ENCODE results near the gene FARS2.

FARS2 gene

GRCh38 chr6:5472571-5472970 lies 211.3 kb downstream of the FARS2 start:
- no peak for DNase-seq

GRCh38 chr6:5475779-5476178 lies 214.5 kb downstream of the FARS2 start:
- DNase-seq = no peak

GRCh38 chr6:5478380-5478779 lies 217.1 kb downstream of the FARS2 start:
- no peak for DNase-seq

- no peak for DNase-seq
Observed at GRCh38 chr6:5481033-5481432, 219.7 kb downstream of the FARS2 start.

DNA sequence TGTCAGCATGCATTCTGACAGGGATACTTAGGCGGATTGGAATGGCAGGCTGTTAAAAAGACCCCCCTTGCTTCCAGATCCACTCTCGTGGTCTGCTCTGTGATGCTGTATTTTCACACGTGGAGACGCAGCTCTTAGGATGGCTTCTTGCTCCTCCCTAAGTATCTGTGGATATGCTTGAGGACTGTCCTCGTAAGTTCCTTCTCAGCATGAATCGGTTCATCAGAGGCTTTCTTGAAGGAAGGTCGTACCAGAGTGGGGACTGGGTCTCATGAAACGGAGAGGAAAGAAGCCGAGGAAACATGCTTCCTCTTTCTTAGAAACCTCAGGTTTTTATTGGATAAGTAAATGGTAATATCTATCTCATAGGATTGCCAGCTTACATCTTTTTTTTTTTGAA lies 220.4 kb downstream of the FARS2 start:
- no peak for DNase-seq

DNA sequence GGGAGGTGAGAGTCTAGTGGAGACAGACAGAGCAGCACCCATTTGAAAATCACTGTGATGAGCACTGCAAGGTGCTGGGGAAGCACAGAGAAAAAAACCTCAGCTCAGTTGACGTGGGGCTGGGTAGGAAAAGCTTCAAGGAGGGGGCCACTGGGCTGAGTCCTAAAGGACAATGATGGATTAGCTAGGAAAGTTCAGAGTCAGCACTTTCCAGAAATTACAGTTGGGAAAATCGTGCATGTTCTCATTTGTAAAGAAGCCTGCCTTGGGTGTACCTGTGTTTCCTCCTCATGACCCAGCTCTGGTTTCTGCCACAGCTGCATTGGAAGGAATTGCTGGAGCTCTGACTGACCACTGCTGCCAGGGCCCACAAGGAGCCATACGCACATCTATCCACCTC lies 221.3 kb downstream of the FARS2 start:
- no peak for DNase-seq

DNA sequence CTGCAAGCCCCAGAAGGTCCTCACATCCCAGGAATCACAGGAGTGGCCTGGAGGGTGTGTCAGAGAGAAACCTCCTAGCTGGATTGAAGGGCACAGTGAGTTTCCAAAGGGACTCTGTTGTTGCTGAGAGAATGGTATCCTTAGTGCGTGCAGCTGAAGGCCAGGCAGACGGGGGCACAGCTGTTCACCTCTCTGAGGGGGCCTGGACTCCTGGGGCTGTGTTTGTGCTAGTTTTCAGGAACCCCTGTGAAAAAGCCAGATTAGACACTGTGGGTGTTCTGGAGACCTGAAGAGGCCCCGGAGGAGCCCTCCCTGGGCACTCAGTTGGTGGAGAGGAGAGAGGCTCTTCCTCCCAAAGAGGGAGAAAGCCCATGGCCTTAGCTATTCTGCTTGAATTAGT lies 223.4 kb downstream of the FARS2 start:
- DNase-seq = no peak

DNA sequence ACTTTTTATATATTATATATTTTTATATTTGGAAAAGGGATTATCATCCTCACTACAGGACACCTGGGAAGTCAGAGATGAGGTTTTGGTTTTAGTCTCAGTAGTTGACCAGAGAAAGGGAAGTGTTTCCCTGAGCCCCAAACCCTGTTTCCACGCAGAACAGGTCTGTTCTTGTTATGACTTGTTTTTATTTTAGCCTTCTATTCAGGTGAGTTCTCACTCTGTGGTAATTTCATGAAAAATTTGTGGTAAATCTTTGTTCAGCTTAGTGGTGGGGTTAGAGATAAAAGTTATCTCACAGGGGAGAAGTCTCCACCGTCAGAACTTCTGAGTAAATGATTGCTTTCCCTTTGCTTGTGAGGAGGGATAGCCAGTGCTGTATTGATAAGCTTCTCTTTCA lies 224.9 kb downstream of the FARS2 start:
- DNase-seq = no peak

DNA sequence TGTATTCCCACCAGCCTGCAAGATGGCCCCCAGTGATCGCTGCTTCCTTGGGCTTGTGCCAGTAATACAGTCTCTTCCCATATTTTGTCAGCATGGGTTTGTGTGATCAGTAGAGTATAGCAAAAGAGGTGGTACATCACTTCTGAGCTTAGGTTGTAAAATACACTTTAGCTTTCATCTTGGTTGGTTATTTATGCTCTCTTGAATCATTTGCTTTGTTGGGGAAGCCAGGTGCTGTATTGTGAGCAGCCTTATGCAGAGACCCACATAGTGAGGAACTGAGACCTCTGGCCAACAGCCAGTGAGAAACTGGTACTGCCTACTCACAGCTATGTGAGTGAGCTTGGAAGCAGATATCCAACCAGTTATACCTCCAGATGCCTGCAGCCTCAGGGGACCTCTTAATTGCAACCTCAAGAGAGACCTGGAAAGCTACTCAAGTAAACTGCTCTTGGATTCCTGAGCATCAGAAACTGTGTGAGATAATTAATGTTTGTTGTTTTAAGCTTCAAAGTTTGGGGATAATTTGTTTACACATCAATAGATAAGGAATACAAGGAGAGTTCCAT lies 229.3 kb downstream of the FARS2 start:
- DNase-seq = no peak

- DNase-seq = no peak
Observed at GRCh38 chr6:5492356-5492755, 231.0 kb downstream of the FARS2 start.

DNA sequence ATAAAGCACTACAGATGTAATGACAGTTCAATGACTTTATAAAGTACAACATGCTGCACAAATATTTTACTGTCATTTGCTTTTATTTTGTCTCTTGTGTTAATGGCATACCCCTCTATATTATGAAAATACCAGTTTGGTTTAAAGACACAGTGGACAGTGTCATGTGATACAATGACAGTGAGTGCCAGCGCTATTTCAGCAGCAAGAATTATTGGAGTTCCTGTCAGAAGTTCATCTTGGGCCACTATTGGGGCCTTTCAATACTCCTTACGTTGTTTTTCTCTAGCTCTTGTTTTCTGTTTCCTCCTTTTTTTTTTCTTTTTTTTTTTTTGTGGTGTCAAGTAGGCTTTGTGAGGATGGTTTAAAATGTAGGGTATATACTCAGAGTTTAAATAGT lies 232.5 kb downstream of the FARS2 start:
- DNase-seq = no peak

DNA sequence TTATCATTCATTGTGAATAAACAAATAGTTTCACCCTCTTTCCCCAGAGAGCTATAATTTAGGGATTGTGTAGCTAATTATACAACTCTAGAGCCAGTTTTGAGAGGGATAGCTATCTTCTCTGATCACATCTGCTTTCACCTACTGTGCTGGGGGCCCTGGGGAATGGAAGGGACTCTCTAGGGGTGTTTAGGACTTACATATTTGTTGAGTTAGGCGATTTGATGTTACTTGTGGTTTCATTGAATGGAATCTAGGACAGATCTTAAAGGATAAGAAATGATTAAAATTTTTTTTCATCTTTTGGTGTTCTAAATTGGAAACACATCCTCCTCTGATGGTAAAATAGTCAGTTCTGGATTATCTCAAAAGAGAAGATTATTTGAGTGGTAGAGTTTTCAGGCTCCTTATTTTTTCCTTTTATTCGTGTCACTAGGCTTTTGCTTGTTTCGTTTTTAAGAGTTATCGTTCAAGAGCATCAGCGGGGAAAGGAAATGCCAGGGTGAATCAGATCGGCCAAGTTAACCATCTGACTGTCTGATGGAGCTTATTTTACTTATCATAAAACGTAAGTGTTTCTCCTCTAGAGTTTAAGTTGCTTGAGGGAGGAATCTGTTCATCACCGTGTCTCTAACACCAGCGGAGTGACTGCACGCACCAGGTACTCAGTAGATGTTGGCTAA lies 236.7 kb downstream of the FARS2 start:
- DNase-seq = no peak

GRCh38 chr6:5498579-5498899 lies 237.2 kb downstream of the FARS2 start:
- DNase-seq = no peak

DNA sequence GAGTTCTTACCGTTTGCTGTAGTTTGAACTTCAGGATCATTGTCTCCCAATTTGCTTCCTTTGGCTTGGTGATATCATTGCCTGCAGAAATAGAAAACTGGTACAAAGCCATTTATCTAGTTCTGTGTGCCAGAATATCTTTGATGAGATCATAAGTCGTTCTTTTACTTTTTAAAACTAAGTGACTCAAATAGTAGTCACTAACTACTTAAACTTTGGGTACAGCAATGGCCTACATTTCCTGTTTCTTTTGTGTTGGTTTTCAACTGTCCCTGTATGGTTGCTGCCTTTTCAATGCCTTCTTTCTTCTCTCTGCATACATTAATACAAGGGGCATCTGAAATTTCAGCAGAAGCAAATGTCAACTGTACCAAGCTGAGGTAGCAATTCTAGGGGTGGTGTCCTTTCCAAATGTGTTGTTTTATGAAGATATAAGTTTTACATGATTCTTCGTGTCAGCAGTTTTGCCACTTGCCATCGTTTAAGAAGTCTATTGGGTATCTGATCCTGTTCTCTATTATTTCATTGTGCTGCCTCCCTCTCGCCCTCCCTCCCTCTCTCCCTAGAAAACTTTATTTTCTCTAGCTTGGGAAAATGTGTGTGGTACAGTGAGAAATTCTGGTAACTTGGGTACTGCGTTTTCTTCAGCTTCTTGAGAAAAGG lies 238.5 kb downstream of the FARS2 start:
- no peak for DNase-seq

DNA sequence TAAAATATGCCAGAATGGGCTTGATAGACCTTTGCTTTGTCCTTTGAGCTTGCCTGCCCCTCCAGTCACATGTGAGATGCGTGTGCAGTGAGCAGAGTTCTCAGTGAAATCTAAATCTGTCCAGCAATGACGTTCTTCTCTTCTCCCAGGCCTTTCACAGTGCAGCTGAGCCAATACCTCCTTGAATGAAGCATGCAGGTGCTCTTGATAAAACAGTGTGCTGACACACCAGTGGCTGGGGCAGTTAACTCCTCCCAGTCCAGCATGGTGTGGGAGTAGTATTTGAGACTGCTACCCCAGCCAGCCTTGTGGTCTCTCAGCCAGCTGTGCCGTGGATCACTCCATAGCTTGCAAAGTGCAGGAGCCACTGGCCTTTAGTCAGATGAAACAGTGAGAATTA lies 240.5 kb downstream of the FARS2 start:
- no peak for DNase-seq

DNA sequence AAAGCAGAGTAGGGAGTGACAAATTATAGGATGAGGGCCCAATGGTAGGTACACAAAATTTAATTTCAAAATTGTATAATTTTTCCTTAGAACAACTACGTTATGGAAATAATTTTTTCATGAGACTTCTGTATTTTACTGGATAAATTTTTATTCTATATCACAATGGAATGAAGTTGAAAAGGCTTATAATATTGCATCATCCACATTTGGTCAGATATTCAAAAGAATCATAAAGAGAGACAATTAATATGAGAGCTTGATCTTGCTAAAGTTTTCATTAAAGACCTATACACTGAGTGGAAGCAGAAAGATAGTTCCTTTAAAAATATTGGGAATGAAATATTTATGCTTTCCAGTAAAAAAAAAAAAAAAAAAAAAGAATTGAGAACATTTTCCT lies 242.8 kb downstream of the FARS2 start:
- no peak for DNase-seq

DNA sequence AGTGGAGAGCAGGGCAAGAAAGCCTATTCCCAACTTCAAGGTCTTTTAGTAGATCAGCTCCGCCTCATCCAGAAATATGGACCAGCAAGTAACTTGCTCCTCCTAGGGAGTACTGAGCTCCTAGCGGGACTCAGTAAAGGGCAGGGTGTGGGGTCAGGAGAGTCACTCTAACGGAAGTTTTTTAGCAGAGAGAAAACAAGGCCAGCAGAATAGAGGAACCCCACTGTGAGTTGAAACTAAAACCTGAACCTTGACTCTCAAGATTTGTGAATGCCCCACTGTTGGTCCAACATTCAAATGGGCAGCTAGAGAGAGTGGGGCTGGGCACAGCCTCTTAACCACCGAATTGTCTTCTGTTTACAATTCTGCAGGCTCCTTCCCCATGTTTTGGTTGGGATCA lies 244.8 kb downstream of the FARS2 start:
- no peak for DNase-seq

DNA sequence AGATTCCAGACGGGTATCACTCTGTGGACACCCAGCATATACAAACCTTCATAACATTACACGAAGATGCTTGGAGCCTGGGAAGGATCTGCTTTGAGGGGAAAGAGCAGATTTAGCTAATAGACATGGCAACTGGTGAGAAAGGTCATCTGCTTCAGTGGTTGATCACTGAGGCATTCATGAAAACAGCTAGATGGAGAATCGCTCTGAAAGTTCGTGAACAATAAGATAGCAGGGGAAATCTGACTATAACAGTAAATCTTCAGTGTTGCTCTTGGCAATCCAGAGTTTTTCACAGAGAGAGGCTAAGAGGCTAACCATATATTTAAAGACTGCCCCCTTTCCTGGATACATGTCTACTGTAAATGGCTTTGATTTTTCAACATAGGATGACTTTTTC lies 245.3 kb downstream of the FARS2 start:
- no peak for DNase-seq

DNA sequence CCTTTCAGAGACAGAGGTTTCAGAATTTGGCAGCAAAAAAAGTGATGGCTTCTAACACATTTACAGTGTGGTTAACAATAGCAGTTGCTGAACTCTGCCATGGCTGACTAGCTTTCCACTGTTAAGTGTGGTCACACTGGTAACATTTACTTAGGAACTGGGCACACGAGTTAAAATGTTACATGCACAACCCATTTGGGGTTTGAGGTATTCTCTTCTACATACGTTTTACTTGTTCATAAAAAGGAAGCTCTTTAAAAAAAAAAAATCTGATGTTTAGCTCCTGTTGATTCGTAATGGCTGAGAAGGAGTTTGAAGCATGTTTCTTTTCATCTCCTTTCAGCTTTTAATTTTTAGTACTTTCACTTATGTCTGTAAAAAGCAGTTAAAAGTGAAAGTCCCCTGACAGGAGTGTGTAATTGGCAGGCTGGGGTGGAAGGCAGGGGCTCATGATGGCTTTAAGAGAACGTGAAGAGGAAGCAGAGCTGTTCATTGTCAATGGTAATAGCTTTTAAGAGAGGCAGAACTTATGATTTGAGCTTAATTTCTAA lies 245.9 kb downstream of the FARS2 start:
- no peak for DNase-seq

DNA sequence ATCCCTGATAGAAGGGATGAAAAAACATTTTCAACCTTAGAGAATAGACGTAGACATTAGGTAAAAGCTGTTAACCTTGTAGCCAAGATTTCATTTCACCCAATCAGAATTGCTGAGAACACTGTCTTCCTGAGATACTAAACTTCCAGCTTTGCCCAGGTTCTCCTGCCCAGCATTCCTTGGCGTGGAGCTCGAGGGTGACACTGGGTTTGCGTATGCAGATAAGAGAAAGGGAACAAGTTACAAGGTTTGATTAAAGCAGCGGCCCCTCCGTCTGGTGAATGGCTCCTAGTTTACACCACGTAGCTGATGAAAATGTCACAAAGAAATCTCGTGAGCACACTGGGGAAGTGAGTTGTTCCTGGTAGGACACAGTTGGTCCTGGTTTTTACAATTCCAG lies 247.8 kb downstream of the FARS2 start:
- DNase-seq = no peak

DNA sequence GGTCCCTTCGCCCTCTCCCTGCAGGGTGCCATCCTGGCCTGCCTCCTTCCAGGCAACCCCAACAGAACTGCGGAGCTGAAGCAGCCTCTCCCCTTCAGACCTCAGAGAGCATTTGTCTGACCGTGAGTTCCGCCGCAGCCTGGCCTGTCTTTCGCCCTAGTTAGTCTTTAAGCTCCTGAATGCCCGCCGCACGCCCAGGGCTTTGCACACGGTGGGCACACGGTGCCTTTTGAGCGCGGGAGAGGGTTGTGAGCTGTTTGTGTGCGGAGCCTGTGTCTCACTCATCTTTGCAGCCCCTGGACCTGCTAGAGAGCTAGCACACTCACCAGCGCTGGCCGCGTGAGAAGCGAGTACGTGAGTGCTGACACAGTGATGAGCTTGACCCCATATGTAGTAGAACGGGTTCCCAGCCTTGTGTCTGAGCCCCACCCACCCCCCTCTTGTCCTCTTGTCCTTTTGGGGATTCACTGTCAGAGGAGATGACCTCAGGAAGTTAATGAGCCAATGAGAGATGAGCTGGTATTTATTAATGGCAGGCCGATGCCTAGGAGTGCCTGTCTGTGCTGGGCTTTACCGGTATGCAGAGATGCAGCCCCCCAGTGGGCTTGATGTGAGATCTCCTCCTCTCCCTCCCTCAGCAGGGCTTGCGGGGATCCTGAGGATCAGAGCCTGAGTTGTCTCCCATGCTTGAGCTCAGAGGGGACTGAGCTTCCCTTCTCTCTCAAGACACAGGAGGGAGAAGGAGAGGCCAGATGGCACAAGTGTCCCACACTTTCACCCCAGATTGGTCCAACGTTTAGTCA lies 249.2 kb downstream of the FARS2 start:
- no peak for DNase-seq

DNA sequence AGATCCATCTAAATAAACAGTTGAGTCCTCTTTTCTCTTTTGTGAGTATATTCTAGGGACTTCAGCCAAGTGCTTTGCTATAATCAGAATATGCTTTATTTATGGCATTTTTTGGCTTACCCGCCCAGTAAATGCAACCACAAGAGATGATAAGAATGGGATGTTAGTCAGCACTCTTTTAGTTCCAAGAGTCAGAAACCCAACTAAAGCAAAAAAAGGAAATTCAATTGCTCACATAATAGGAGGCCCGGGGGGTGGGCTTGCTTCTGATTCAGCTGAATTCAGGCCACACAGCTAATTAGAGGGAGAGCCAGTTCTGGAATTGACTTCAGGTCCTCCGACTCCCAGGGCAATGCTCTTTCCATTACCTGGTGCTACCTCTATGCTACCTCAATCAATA lies 250.6 kb downstream of the FARS2 start:
- DNase-seq = no peak

GRCh38 chr6:5512422-5512821 lies 251.1 kb downstream of the FARS2 start:
- DNase-seq = no peak

- DNase-seq = no peak
Observed at GRCh38 chr6:5513408-5513807, 252.1 kb downstream of the FARS2 start.
